GM21360 (cell line): Measurements from ENCODE around the gene ARFRP1.
A peak's percentile ranks its signal among the peaks of the same experiment; 100 is the strongest.

ENCODE experiments used
- ATAC-seq: cut with Tn5 transposase; IDR thresholded peaks from one replicate; pipeline ENCODE4 v1.9.1; 2021; ENCODE audit warnings: mild to moderate bottlenecking, moderate library complexity; ENCODE audit not compliant: unreplicated experiment

Gene ARFRP1

GRCh38 chr20:63744158-63744557 lies 36.4 kb upstream of the ARFRP1 start:
- no peak for ATAC-seq

GRCh38 chr20:63743210-63743970 lies 35.6 kb upstream of the ARFRP1 start:
- ATAC-seq = no peak

- ATAC-seq = no peak
These were observed 34.7 kb upstream of the ARFRP1 start for GRCh38 chr20:63742381-63743024.

DNA sequence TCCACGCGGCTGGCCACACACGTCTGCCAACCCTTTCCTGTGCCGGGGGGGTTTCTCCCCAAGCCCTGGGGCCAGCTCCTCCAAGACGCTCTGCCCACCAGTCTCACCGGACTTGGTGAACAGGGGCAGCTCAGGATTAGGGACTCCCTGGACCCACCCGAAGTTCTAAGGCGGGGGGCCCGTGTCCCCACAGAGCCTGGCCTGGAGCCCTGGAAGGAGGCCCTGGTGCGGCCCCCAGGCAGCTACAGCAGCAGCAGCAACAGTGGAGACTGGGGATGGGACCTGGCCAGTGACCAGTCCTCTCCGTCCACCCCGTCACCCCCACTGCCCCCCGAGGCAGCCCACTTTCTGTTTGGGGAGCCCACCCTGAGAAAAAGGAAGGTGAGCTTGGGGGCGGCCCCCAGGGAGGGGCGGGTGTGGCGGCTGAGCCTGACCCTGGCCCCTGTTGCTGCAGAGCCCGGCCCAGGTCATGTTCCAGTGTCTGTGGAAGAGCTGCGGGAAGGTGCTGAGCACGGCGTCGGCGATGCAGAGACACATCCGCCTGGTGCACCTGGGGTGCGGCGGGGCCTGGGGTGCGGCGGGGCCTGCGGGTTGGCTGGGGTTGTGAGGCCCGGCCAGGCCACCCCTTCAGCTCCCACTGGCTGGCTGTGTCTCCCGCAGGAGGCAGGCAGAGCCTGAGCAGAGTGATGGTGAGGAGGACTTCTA lies 34.1 kb upstream of the ARFRP1 start:
- no peak for ATAC-seq

DNA sequence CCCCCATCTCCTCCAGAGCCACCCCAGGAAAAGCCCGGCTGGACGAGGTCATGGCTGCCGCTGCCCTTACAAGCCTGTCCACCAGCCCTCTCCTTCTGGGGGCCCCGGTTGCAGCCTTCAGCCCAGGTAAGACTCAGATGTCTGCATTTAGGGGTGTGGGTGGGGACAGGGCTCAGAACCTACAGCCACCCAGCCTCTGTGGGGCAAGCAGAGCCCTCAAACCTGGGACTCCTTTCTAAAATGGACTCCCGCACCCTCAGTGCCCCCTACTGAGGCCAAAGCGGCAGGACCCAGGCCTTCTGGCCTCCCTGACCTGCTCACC lies 33.5 kb upstream of the ARFRP1 start:
- no peak for ATAC-seq

GRCh38 chr20:63740627-63741353 lies 33.0 kb upstream of the ARFRP1 start:
- ATAC-seq = no peak

DNA sequence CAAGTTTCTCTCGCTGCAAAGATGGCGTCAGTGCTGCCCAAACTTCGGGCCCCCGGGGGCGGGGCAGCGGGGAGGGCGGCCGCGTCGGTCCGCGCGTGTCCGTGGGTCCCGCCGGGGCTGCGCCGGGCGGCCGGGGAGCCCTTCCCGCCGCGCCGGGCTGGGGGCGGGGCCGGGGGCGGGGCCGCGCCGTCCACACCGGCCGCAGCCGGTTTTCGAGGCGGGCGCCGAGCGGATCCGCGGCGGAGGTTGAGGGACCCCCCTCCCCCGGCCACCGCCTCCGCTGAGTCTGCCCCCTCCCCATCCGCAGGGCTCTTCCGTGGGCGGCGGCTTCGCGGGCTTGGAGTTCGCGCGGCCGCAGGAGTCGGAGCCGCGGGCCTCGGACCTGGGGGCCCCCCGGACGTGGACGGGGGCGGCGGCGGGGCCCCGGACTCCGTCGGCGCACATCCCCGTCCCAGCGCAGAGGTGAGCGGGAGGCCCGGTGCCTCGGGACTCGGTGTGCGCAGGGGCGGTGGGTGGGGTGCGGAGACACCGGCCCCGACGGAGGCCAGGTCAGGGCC lies 32.4 kb upstream of the ARFRP1 start:
- ATAC-seq = peak; percentile 9

DNA sequence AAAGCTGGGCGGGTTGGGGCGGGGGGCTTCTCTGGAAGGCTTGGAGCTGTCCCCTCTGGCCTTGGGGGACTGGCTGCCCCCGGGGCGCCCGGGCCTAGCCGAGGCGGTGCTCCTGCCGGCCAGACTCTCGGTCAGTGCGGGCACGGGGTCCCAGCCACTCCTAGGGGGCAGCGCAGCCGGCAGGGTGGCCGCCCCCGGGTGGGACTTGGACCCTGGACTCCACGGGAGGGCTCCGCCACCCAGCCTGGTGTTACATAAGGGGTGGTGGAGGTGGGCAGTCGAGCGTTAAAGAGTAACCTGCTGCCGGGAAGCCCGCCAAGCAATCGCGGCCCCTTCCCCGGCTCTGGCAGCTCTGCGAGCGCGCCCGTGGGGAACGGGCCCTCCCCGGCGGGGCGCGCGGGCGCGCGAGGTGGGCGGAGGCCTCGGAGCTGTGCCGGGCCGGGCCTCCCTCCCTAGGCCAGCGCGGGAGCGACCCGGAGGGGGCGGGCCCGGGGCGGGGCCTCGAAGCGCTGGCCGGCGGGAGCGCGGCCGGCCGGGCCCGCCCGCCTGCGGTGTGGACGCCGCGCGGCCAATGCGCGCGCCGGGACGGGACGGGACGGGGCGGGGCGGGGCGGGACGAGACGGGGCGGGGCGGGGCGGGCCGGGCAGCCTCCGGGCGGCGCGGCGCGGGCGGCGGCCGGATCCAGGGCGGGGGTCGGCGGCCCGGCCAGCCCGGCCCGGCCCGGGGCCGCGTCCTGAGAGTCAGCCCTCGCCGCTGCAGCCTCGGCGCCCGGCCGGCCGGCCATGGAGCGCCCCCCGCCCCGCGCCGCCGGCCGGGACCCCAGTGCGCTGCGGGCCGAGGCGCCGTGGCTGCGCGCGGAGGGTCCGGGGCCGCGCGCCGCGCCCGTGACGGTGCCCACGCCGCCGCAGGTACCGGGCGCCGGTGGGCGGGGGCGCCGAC lies 31.6 kb upstream of the ARFRP1 start, which contains the start of gene SLC2A4RG:
SLC2A4RG (plus strand) TSS at position 647 of the 940 bp plus-strand sequence; CDS start at position 784, 137 bp downstream.
- peak; percentile 45 for ATAC-seq

- no peak for ATAC-seq
These were observed 30.9 kb upstream of the ARFRP1 start for GRCh38 chr20:63738687-63739129.

DNA sequence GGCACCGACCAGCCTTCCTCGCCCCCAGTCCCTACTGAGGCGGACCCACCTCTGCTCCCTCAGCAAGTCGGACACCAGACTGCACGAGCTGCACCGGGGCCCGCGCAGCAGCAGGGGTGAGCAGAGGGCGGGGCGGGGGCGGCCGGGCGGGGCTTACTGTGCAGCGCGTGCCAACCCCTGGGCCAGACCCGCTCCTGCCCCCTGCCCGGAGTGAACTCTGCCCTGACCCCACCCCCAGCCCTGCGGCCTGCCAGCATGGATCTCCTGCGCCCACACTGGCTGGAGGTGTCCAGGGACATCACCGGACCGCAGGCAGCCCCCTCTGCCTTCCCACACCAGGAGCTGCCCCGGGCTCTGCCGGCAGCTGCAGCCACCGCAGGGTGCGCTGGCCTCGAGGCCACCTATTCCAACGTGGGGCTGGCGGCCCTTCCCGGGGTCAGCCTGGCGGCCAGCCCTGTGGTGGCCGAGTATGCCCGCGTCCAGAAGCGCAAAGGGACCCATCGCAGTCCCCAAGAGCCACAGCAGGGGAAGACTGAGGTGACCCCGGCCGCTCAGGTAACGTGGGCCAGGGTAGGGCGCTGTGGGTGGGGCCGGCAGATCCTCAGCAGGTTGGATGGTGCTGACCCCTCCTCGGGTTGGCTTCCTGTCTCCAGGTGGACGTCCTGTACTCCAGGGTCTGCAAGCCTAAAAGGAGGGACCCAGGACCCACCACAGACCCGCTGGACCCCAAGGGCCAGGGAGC lies 30.3 kb upstream of the ARFRP1 start:
- ATAC-seq = no peak

DNA sequence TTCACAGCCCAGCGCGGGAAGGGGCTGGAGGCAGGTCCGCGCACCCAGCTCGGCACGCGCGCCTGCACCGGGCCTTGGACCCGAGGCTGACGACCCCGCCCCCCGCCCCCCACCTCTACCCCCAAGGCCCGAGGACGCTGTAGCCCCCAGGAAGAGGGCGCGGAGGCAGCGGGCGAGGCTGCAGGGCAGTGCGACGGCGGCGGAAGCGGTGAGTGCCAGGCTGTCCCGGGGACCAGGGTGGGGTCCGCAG lies 29.8 kb upstream of the ARFRP1 start:
- ATAC-seq = no peak

DNA sequence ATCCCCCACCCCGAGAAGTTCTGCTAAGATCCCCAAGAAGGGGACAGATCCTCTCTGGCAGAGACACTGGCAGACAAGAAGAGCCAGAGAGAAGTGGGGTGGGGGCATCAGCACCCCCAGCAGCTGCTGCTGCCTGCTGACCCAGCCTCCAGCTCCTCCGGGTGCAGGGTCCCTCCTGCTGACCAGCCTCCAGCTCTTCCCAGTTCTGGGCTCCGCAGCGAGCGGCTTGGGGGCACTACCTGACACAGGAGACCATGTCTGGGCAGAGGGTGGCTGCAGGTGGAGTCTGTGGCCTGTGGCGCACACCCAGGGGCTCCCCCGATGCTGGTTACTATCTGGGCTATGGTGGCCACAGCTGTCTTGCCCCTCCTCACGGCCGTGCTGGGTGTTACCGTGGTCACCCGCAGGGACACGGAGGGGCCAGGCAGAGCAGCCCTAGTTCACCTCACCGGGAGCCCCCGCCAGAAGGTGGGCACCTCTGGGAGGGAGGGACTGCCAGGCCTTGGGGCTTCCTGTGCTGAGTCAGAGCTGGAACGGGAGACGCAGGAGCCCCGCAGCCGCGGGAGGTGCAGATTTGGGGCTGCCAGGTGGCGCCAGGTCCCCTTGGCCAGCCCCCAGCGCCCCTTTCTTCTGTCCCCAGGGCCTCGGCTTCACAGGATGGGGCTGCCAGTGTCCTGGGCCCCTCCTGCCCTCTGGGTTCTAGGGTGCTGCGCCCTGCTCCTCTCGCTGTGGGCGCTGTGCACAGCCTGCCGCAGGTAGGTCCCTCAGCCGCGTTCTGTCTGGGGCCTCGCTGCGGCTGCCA lies 29.3 kb upstream of the ARFRP1 start:
- no peak for ATAC-seq

DNA sequence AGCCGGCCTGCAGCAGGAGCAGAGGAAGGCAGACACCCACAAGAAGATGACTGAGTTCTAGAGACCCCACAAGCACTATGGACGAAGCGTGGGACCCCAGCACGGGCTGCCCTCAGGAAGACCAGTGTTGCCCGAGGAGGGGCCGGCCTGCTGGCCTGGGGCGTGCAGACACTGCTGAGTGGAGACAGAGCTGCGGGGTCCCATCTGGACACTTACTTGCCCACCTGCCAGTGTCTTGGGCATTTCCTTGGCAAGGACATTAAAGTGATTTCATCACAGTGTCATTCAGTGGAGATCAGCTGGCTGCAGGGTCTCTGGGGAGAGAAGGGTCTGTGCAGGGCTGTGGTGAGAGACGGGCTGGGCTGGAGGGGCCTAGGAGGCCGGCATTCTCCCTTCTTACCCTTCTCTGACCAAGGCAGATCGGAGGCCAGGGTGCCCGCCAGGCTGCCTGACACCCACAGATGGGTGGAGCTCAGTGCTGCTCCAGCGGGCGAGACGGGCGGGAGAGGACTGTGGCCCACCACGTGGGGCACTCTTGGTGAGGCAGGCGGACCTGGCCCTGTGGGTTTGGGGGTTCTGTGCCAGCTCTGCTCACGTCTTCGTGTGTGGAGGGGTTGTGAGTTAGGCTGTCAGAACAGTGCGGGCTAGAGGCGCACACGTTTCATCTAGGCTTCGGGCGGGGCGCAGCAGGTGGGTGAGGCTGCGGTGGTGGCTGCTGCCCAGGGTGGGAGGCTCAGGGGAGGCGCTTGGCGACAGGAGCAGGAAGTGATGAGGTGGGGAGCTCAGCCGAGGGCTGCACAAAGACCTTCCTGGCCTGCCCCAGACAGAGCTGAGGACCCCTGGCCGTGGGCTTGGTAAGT lies 28.3 kb upstream of the ARFRP1 start, which contains the start of gene LIME1:
LIME1 (plus strand) TSS at position 806 of the 860 bp plus-strand sequence. CDS start 886 bp downstream, outside the sequence.
- ATAC-seq = no peak

- no peak for ATAC-seq
These were observed 27.4 kb upstream of the ARFRP1 start for GRCh38 chr20:63734946-63735858.

DNA sequence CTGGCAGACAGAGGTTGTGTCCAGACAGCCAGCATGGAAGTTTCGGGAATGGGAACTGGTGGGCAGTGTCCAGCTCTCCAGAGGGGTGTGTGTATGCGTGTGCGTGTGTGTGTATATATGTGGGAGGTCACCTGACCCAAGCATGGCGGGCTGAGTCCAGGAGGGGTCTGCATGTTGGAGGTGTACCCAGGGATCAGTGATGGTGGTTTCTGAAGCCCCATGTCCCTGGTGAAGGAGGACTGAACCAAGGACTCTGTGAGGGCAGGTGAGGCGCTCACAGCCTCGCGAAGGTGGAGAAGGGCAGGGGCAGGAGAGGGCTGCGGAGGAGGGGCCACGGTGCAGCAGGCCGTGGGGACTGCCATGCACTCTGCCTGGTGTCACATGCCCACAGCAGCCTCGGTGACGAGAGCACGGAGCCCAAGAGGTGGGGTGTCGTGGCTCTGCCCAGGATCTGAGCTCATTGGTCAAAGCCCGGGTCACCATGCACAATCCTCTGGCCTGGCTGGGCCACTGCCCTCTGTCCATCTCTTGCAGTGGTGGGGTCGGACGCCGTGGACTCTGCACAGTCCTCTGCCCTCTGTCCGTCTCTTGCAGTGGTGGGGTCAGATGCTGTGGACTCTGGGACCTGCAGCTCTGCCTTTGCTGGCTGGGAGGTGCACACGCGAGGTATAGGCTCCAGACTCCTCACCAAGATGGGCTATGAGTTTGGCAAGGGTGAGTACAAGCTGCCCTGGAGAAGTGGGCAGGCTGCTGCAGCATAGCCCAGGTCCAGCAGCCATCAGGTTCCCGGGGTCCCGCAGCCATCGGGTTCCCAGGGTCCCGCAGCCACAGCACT lies 26.6 kb upstream of the ARFRP1 start:
- no peak for ATAC-seq
